GM12891 (cell line): ENCODE results near the gene MAP3K20.
"Not testable (repeated sequence)": the region's sequence is repeated elsewhere in the genome, so short reads cannot be mapped to it uniquely, and the experiment has no call there.

Source experiments
- DNase-seq: peaks from one replicate; pipeline ENCODE4 v3.0.0; 2011; ENCODE audit warnings: low spot score; ENCODE audit not compliant: insufficient read length
- FAIRE-seq: peaks from 2 replicates; lab custom pipeline; 2011; peaks lifted over from hg19 to GRCh38; lab: Jason Lieb, UNC
- PAX5 ChIP-seq: IDR thresholded peaks from 2 replicates; pipeline ENCODE4 v1.6.1; 2011; ENCODE audit warnings: low read length, moderate library complexity, mild to moderate bottlenecking; ENCODE audit not compliant: insufficient read depth, severe bottlenecking
- POLR2A ChIP-seq: IDR thresholded peaks from 2 replicates; pipeline ENCODE4 v1.6.1; 2011; ENCODE audit warnings: low read depth, low read length, control low read depth
- POLR2AphosphoS5 ChIP-seq: IDR thresholded peaks from 2 replicates; pipeline ENCODE4 v1.6.1; 2011; ENCODE audit warnings: low read depth, low read length, control low read depth
- POU2F2 ChIP-seq: IDR thresholded peaks from 2 replicates; pipeline ENCODE4 v1.6.1; 2011; ENCODE audit warnings: low read depth, mild to moderate bottlenecking, control low read depth, low read length, moderate library complexity
- SPI1 ChIP-seq: IDR thresholded peaks from 2 replicates; pipeline ENCODE4 v1.6.1; 2011; ENCODE audit warnings: low read depth, low read length, control low read depth
- TAF1 ChIP-seq: IDR thresholded peaks from 2 replicates; pipeline ENCODE4 v1.6.1; 2011; ENCODE audit warnings: low read depth, low read length, control low read depth

Gene MAP3K20

GRCh38 chr2:173300458-173300857 is 224.8 kb downstream of the MAP3K20 start:
- TF ChIP-seq POLR2A (no peak), POU2F2 (no peak), POLR2AphosphoS5 (no peak), PAX5 (no peak), TAF1 (no peak)
- DNase-seq (no peak), FAIRE-seq (no peak)

GRCh38 chr2:173301549-173301948 is 225.9 kb downstream of the MAP3K20 start:
- FAIRE-seq, DNase-seq: not testable (repeated sequence)

GRCh38 chr2:173305303-173305702 is 229.7 kb downstream of the MAP3K20 start:
- TF ChIP-seq SPI1 (no peak), POLR2A (no peak), POU2F2 (no peak), PAX5 (no peak), TAF1 (no peak), POLR2AphosphoS5 (no peak)
- FAIRE-seq (no peak), DNase-seq (no peak)

DNA sequence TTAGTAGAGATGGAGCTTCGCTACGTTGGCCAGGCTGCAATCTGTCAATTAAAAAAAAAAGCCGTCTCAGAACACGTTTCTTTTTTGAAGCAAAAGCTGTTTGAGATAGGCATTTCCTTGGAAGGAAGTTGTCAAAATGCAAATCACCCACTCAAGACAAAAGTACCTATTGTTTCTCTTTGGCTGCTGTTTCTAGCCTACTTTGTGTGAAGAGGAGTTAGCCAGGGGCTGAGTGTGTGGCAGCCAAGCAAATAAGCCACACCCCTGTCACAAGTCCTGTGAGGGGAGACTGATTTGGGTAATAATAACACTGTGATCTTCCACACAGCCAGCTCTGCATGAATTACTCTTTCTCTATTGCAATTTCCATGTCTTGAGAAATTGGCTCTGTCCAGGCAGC is 231.6 kb downstream of the MAP3K20 start:
- peak; percentile 18 for DNase-seq
- no peak for TF ChIP-seq PAX5
- TF ChIP-seq SPI1 = no peak
- TF ChIP-seq POLR2AphosphoS5 = no peak
- TF ChIP-seq POLR2A = no peak
- no peak for TF ChIP-seq POU2F2
- TF ChIP-seq TAF1 = no peak
- FAIRE-seq = peak; percentile 58

DNA sequence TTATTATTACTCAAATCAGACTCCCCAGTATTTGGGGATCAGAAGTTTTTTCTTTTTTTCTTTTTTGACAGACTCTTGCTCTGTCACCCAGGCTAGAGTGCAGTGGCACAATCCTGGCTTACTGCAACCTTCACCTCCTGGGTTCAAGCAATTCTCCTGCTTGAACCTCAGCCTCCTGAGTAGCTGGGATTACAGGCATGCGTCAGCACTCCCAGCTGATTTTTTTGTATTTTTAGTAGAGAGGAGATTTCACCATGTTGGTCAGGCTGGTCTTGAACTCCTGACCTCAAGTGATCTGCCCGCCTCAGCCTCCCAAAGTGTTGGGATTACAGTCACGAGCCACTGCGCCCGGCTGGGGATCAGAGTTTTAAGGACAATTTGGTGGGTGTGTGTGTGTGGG is 233.7 kb downstream of the MAP3K20 start:
- DNase-seq, FAIRE-seq: not testable (repeated sequence)

DNA sequence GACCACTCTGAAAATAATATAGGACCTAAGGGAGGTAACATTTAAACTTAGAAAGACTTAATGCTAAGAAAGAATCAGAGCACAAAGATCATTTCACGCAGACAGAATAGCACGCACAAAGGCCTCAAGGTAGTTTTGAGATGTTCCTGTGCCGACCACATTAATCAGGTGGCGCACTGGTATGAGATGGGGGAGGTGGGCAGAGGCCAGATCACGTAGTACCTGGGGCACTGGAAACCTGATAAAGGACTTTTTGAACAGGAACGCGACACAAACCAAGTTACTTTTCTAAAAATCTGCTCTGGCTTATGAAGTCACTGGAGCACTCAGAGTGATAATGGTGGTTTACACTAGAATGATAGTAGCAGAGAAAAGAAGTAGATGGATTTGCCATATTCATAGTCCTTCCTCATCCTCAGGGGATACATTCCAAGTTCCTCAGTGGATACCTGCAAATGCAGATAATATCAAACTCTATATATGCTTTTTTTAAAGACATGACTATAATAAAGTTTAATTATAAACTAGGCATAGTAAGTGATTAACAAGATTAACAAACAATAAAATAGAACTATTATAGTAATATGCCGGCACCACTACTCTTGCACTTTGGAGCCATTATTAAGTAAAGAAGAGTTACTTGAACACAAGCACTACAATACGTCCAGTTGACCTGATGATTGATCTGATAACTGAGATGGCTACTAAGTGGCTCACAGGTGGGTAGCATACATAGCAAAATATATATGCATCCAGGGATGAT is 236.4 kb downstream of the MAP3K20 start:
- FAIRE-seq (no peak), DNase-seq (no peak)
- TF ChIP-seq POLR2A = no peak
- TF ChIP-seq SPI1 = no peak
- no peak for TF ChIP-seq POU2F2
- TF ChIP-seq PAX5 = no peak
- no peak for TF ChIP-seq POLR2AphosphoS5
- TF ChIP-seq TAF1 = no peak
